Body of pancreas (tissue), 4 donors: ENCODE data around the gene SLC26A6. TPM values are rescaled to one million over a fixed set of nuclear protein-coding genes. Genes with fewer than 3 reads are reported as not detected.

Experiments
- ATAC-seq: fragments of 150-250 bp; one replicate; pipeline ENCODE4 v1.9.1; 2016
- DNase-seq, 4 donors: peaks; one replicate each; pipeline ENCODE4 v3.0.0-alpha.2; 2019
- H3K27ac ChIP-seq, 4 donors: fragments of 200-600 bp; sonication (generic); 1 replicate in 3 of 4; 2 replicates in 1 of 4; pipeline versions ENCODE4 v1.5.1 to v1.6.1; 2016 to 2019; ENCODE audit warnings: mild to moderate bottlenecking in 1 of 4, mixed read lengths in 1 of 4, moderate library complexity in 1 of 4
- H3K27me3 ChIP-seq, 2 donors: fragments of 200-600 bp; sonication (generic); one replicate each; pipeline ENCODE4 v1.6.0; 2016; ENCODE audit warnings: mild to moderate bottlenecking in 1 of 2
- H3K36me3 ChIP-seq, 2 donors: fragments of 200-600 bp; sonication (generic); replicated peaks in 1 of 2; 2 replicates each; pipeline ENCODE4 v1.5.1; 2016; ENCODE audit warnings: low read depth in 2 of 2; ENCODE audit not compliant: insufficient read depth in 1 of 2
- H3K4me1 ChIP-seq: fragments of 200-600 bp; sonication (generic); one replicate; pipeline ENCODE4 v1.6.0; 2016
- H3K4me3 ChIP-seq, 2 donors: fragments of 200-600 bp; sonication (generic); 1 replicate in 1 of 2; 2 replicates in 1 of 2; pipeline ENCODE4 v1.5.1; 2016 to 2019
- H3K9me3 ChIP-seq, 3 donors: fragments of 200-600 bp; sonication (generic); 1 replicate in 2 of 3; 2 replicates in 1 of 3; pipeline ENCODE4 v1.5.1; 2016
- POLR2A ChIP-seq, 3 donors: fragments of 450-650 bp; IDR thresholded peaks; one replicate each; pipeline ENCODE4 v1.6.1; 2016; ENCODE audit warnings: antibody characterized with exemption in 3 of 3, mild to moderate bottlenecking in 2 of 3
- WGBS, 2 donors: methylation state at CpG; one replicate each; pipeline ENCODE4 v1.1.5; 2017; 5-methylcytosine and 5-hydroxymethylcytosine counted together
- intact Hi-C: fragments of 100-400 bp; cut with DNase I; formaldehyde crosslinking; loops from one replicate; pipeline ENCODE4 v1.15.1; 2023
- microRNA counts, 2 donors: library from miRNA; unstranded; fragments of <30 nt; microRNA quantifications; one replicate each; lab custom pipeline; 2017
- microRNA-seq, 2 donors: library from miRNA; unstranded; fragments of <30 nt; microRNA quantifications; one replicate each; pipeline ENCODE4, GENCODE V29; 2016; ENCODE audit warnings: borderline number of aligned reads in 2 of 2, borderline replicate concordance in 2 of 2
- small RNA-seq: library from RNA; depleted of rRNA; stranded (forward); fragments of <200 nt; gene quantifications from one replicate; pipeline ENCODE3, GENCODE V24; 2016
- total RNA-seq, 2 donors: library from RNA; depleted of rRNA; stranded (reverse); fragments of >200 nt; gene quantifications; one replicate each; pipeline ENCODE4 v1.1.0, GENCODE V29; 2016
- TF ChIP-seq, protein P1 (sequence below), 7 experiments: fragments of 450-650 bp in 4 of 7; fragments of 200-600 bp in 3 of 7; sonication (generic) in 3 of 7; IDR thresholded peaks; one replicate each; pipeline ENCODE4 v1.5.1; 2016 to 2019; ENCODE audit warnings: antibody characterized with exemption in 7 of 7

The SLC26A6 gene
- total RNA-seq, 2 donors from 2014 or later, result 17.8 to 35.0 TPM

- TF ChIP-seq POLR2A (IDR thresholded peaks at IDR 0.05), result no peak
- TF ChIP-seq, protein P1, sequence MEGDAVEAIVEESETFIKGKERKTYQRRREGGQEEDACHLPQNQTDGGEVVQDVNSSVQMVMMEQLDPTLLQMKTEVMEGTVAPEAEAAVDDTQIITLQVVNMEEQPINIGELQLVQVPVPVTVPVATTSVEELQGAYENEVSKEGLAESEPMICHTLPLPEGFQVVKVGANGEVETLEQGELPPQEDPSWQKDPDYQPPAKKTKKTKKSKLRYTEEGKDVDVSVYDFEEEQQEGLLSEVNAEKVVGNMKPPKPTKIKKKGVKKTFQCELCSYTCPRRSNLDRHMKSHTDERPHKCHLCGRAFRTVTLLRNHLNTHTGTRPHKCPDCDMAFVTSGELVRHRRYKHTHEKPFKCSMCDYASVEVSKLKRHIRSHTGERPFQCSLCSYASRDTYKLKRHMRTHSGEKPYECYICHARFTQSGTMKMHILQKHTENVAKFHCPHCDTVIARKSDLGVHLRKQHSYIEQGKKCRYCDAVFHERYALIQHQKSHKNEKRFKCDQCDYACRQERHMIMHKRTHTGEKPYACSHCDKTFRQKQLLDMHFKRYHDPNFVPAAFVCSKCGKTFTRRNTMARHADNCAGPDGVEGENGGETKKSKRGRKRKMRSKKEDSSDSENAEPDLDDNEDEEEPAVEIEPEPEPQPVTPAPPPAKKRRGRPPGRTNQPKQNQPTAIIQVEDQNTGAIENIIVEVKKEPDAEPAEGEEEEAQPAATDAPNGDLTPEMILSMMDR (IDR thresholded peaks at IDR 0.05), result no peak
- intact Hi-C loops, result no loop called here
- H3K27ac ChIP-seq, result no peak overlapping the region
- H3K4me3 ChIP-seq, result no peak overlapping the region
- H3K27me3 ChIP-seq, result no peaks in the 10 kb centered on the region
- no peak for DNase-seq
- no peak for ATAC-seq
- no peaks in the 10 kb centered on the region for H3K36me3 ChIP-seq
- H3K9me3 ChIP-seq, result no peaks in the 10 kb centered on the region
- H3K4me1 ChIP-seq, result no peaks in the 10 kb centered on the region
- 73 to 85% methylated on average over 5 to 8 of the region's 8 CpGs for WGBS, 2 donors
These were observed 49.9 kb downstream of the SLC26A6 start for GRCh38 chr3:48585411-48585810.

DNA sequence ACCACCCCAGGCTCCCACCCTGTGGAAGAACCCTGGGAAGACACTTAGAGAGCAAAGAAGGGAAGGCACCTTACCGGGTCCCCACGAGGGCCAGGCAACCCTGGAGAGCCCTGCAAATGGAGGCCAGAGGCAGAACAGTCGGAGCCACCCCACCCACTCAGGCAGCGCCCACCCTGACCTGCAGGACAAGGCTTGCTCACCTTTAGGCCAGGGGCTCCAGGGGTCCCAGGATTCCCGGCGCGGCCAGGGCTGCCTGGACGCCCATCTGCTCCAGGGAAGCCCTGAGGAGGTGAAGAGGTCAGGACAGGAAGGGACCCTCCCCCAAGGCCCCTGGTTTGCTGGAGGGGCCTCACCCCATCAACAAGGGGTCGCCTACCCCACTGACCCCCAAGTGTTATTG lies 50.4 kb downstream of the SLC26A6 start:
- Histone ChIP-seq H3K27me3 (no peaks in the 10 kb centered on the region), H3K9me3 (no peaks in the 10 kb centered on the region), H3K36me3 (no peaks in the 10 kb centered on the region), H3K4me3 (no peak overlapping the region), H3K27ac (no peak overlapping the region), H3K4me1 (no peaks in the 10 kb centered on the region)
- no peak for ATAC-seq
- no peak for DNase-seq
- intact Hi-C loops, result no loop called here
- TF ChIP-seq, protein P1 (IDR thresholded peaks at IDR 0.05), result no peak
- no peak for TF ChIP-seq POLR2A (IDR thresholded peaks at IDR 0.05)
- WGBS, 2 donors, result 82 to 93% methylated on average over 3 to 8 of the region's 9 CpGs

DNA sequence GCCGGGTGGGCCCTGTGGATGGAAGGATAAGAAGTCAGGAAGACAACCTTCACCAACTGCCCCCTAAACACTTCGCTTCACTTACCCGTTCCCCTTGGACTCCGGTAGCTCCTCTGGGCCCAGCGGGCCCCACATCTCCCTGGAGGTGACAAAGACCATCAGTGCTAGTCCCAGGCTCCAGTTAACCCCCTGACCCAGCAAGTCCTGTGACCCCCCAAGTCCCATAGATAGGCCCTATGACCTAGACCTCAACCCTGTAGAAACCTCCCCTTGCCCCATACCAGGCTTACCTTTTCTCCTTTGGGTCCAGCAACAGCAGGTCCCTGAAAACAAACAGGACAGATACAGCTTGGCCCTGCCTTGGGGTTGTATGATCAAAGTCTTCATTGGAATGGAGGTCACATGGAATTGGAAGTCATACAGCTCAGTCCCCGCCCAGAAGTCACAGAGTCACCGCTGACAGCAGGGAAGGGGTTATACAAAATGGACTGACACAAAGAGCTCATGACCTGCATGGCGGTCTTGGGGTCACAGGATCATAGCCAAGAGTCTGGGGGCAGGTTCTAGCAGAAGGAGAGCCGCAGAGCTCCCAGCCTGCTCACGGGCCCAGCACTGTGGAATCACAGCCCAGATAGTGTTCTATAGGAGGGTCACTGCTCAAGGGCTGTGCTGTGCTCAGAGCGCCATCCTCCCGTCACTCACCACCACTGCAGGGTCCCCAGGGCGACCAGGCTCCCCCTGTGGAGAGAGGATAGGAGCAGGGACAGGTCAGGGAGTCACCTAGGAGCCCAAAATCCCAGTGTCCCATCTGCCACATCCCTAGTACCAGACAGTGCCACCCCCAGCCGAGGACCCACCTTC lies 53.4 kb downstream of the SLC26A6 start:
- no peaks in the 10 kb centered on the region for H3K36me3 ChIP-seq
- WGBS, 2 donors, result 85 to 88% methylated on average over 12 to 13 of the region's 14 CpGs
- ATAC-seq, result no peak
- H3K4me3 ChIP-seq, result no peak overlapping the region
- H3K27ac ChIP-seq, result no peak overlapping the region
- TF ChIP-seq, protein P1 (IDR thresholded peaks at IDR 0.05), result no peak
- TF ChIP-seq POLR2A (IDR thresholded peaks at IDR 0.05), result no peak
- no peaks in the 10 kb centered on the region for H3K9me3 ChIP-seq
- H3K27me3 ChIP-seq, result no peaks in the 10 kb centered on the region
- no peak for DNase-seq
- intact Hi-C loops, result no loop called here
- no peaks in the 10 kb centered on the region for H3K4me1 ChIP-seq

- intact Hi-C loops, result no loop called here
These were observed 58.6 kb downstream of the SLC26A6 start for GRCh38 chr3:48576647-48577046.

More at GRCh38 chr3:48576647-48577046, 58.6 kb downstream of the SLC26A6 start:
- DNase-seq (no peak), ATAC-seq (no peak)
- Histone ChIP-seq H3K36me3 (no peaks in the 10 kb centered on the region), H3K27me3 (no peaks in the 10 kb centered on the region), H3K27ac (no peak overlapping the region), H3K9me3 (no peaks in the 10 kb centered on the region), H3K4me3 (no peak overlapping the region), H3K4me1 (no peaks in the 10 kb centered on the region)
- TF ChIP-seq POLR2A (IDR thresholded peaks at IDR 0.05), result no peak
- TF ChIP-seq, protein P1 (IDR thresholded peaks at IDR 0.05), result no peak
- 65 to 77% methylated on average over 4 of the region's 4 CpGs for WGBS, 2 donors

MicroRNA genes within 50 kb of the gene (microRNA counts, 767-probe panel; counts per million panel counts)
- microRNA hsa-miR-711 (lab: Ali Mortazavi, UCI), result 0 to 736 counts per million in 2 donors

Small RNA genes within 50 kb of the gene (microRNA-seq; reads per million reads assigned to microRNA genes)
- 0 reads per million in 2 donors for gene MIR4793
- 0 reads per million in 2 donors for gene MIR711

Small RNA genes within 50 kb of the gene (small RNA-seq; reads per million reads assigned to genes)
- not detected for gene AC141002.1

Other genes with a start within 250 kb of the SLC26A6 start
- gene PLXNB1, start 205.4 kb downstream of the SLC26A6 start, total RNA-seq, result 100 to 1,000 TPM; 118 to 311 TPM
- 1 to 10 TPM in 1 of 2 donors, under 1 TPM in 1; 0.33 to 2.6 TPM for gene CCDC51, start 195.3 kb downstream of the SLC26A6 start, total RNA-seq
- gene TMA7, start 195.2 kb downstream of the SLC26A6 start, total RNA-seq, result 100 to 1,000 TPM; 113 to 156 TPM
- gene ATRIP, start 188.7 kb downstream of the SLC26A6 start, total RNA-seq, result 1 to 10 TPM; 2.6 to 4.3 TPM
- gene SHISA5, start 131.3 kb downstream of the SLC26A6 start, total RNA-seq, result 10 to 100 TPM; 46.5 to 48.5 TPM
- 10 to 100 TPM in 1 of 2 donors, 1 to 10 TPM in 1; 8.9 to 11.4 TPM for gene PFKFB4, start 78.7 kb downstream of the SLC26A6 start, total RNA-seq
- gene UCN2, start 71.7 kb downstream of the SLC26A6 start, total RNA-seq, result not detected
- 1 to 10 TPM in 1 of 2 donors, under 1 TPM in 1; 0.52 to 2.3 TPM for gene COL7A1, start 40.1 kb downstream of the SLC26A6 start, total RNA-seq
- 100 to 1,000 TPM in 1 of 2 donors, 10 to 100 TPM in 1; 92.9 to 161 TPM for gene UQCRC1, start 25.8 kb downstream of the SLC26A6 start, total RNA-seq
- not detected for gene TMEM89, start 13.7 kb downstream of the SLC26A6 start, total RNA-seq
- 1 to 10 TPM in 1 of 2 donors, under 1 TPM in 1; 0.66 to 2.6 TPM for gene CELSR3, start 27.4 kb upstream of the SLC26A6 start, total RNA-seq
- 10 to 100 TPM; 16.6 to 22.1 TPM for gene NCKIPSD, start 50.5 kb upstream of the SLC26A6 start, total RNA-seq
- 100 to 1,000 TPM in 1 of 2 donors, 10 to 100 TPM in 1; 67.5 to 138 TPM for gene IP6K2, start 81.8 kb upstream of the SLC26A6 start, total RNA-seq
- gene PRKAR2A, start 212.4 kb upstream of the SLC26A6 start, total RNA-seq, result 10 to 100 TPM; 14.8 to 32.0 TPM